ENCODE measurements around the gene PCDH11X.
"Not testable (repeated sequence)": the region's sequence is repeated elsewhere in the genome, so short reads cannot be mapped to it uniquely, and the experiment has no call there.

DNA sequence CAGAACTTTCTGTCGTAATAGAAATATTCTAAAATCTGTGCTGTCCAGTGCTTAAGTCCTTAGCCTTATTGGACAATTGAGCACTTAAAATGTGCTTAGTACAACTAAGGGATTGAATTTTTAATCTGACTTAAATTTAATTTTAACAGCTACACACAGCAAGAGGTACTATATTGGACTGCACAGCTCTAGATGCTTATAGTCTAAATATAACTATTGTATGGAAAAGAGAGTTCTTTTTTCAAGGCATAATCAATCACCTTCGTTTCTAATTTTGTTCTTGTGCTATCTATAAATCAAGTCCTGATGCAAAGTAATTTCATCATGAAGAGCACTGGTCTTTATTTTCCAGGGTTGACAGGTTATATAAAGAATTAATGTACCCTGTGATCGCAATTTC is 38.4 kb downstream of the PCDH11X start:
- TF ChIP-seq, protein P1, sequence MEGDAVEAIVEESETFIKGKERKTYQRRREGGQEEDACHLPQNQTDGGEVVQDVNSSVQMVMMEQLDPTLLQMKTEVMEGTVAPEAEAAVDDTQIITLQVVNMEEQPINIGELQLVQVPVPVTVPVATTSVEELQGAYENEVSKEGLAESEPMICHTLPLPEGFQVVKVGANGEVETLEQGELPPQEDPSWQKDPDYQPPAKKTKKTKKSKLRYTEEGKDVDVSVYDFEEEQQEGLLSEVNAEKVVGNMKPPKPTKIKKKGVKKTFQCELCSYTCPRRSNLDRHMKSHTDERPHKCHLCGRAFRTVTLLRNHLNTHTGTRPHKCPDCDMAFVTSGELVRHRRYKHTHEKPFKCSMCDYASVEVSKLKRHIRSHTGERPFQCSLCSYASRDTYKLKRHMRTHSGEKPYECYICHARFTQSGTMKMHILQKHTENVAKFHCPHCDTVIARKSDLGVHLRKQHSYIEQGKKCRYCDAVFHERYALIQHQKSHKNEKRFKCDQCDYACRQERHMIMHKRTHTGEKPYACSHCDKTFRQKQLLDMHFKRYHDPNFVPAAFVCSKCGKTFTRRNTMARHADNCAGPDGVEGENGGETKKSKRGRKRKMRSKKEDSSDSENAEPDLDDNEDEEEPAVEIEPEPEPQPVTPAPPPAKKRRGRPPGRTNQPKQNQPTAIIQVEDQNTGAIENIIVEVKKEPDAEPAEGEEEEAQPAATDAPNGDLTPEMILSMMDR (conservative IDR thresholded peaks at IDR 0.05; ENCODE audit: low read depth, low read length): not testable (repeated sequence)
- not testable (repeated sequence) for TF ChIP-seq RAD21 (IDR thresholded peaks at IDR 0.05; ENCODE audit: low read length); POLR2A (IDR thresholded peaks at IDR 0.05; ENCODE audit: low read depth, low read length)
